ENCODE data around the gene NAA35.

Gene NAA35

DNA sequence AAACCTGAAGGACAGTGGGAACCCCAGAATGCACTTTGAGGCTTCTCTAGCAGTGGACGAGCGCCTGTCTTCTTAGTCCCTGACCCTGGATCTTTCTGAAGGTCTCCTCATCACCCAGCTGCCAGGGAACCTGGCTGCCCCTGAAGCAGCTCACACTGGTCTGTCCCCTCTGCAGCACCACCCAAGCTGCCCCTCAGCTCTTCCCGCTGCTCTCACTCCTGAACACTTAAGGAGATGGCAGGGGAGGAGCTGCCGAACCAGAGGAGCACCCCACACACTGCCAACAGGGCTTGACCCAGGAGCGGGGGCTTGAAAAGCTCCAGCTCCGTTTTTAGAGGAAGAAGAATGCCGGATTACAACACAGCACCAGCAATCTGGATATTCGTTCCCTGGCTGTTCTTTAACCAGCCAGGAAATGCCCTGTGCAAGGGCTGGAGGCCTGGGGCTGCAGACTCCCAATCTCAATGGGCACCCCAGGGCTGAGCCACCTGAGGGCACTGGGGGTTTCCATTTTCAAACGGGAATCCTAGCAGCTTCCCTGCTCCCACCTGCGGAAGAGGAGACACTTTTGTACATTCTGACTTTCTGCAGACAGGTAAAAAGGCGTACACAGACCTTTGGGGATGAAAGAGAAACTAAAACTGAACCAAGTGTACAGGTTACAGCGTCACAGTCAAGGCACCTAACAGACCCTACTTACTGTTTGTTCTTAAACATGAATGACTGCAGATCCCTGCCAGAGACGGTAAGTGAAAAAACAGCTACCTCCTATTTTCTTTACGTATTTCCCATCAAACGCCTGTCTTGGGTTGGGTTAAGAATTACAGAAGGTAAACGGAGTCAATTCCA lies 122.1 kb downstream of the NAA35 start:
- POLR2A ChIA-PET, result no interaction called here
- CTCF ChIA-PET, result interaction anchor here (1.6 kb wide), 1 partner anchor 21 kb away, joined by 4 read pairs; no protein-coding TSS in a partner anchor
- TF ChIP-seq, protein P1, sequence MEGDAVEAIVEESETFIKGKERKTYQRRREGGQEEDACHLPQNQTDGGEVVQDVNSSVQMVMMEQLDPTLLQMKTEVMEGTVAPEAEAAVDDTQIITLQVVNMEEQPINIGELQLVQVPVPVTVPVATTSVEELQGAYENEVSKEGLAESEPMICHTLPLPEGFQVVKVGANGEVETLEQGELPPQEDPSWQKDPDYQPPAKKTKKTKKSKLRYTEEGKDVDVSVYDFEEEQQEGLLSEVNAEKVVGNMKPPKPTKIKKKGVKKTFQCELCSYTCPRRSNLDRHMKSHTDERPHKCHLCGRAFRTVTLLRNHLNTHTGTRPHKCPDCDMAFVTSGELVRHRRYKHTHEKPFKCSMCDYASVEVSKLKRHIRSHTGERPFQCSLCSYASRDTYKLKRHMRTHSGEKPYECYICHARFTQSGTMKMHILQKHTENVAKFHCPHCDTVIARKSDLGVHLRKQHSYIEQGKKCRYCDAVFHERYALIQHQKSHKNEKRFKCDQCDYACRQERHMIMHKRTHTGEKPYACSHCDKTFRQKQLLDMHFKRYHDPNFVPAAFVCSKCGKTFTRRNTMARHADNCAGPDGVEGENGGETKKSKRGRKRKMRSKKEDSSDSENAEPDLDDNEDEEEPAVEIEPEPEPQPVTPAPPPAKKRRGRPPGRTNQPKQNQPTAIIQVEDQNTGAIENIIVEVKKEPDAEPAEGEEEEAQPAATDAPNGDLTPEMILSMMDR (IDR thresholded peaks at IDR 0.05; ENCODE audit: control extremely low read depth, extremely low read depth, low read depth, missing control alignments), result no peak

DNA sequence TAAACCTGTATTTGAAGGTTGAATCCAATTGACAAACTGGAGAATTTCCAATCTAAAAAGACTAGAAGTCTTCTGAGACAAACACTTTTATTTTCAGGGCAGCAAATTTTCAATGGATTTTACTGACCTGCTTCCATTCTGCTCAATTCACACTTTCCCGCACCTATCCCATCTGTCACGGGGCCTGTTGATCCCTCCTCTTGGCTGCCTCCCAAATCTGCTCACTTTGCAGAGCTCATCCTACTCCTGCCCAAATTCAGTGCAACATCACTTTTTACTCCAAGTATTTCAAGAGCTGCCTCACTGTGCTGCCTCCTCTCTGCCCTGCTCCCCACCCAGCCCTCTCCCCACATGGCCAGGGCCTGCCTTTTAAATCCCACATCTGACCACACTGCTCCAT lies 123.3 kb downstream of the NAA35 start:
- POLR2A ChIA-PET, result no interaction called here

More for the DNA sequence above, 122.1 kb downstream of the NAA35 start:
- DNase-seq (ENCODE audit: extremely low spot score), result no peak

DNA sequence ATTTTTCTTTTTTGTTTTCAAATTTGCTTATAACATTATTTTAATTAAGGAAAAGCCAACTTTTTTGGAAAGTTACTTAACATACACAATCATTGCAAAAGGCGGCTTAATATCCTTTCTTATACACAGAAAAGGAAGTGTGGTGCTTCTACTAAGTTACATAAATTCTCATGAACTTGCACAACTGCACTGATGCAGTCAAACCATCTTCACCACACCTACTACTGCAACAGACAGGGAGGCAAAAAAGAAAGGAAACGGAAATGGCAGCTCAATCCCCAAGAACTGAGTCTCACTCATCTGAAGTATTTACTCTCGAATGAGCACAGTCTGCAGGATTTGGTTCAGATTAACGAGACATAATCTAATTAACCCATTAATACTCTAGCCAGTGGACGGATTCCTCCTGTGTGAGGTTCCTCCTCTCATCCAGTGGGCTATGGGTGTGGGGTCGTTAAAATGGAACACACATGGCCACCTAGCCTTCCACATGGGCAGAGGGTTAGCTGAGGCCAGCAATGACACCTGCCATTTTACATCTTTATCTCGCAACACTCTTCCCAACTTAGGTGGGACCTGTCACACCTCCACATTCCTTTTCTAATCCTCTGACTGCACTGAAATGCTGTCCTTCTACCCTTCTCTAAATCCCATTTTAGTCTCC lies 128.4 kb downstream of the NAA35 start:
- POLR2A ChIA-PET, result no interaction called here
- TF ChIP-seq, protein P1 (IDR thresholded peaks at IDR 0.05; ENCODE audit: control extremely low read depth, extremely low read depth, low read depth, missing control alignments), result no peak
- CTCF ChIA-PET, result interaction anchor here (0.8 to 1.3 kb wide), 2 partner anchors 8 to 23 kb away, joined by 3 read pairs; no protein-coding TSS in a partner anchor
- DNase-seq (ENCODE audit: extremely low spot score), result no peak

More for the DNA sequence above, 123.3 kb downstream of the NAA35 start:
- TF ChIP-seq, protein P1 (IDR thresholded peaks at IDR 0.05; ENCODE audit: control extremely low read depth, extremely low read depth, low read depth, missing control alignments), result no peak
- no peak for DNase-seq (ENCODE audit: extremely low spot score)
- CTCF ChIA-PET, result no interaction called here
